Measurements from ENCODE around the gene RASA3. TPM values are rescaled to one million over a fixed set of nuclear protein-coding genes. Genes with fewer than 3 reads are reported as not detected.

The RASA3 gene
- total RNA-seq, 4 donors from 2014 or later, result 29.5 to 38.1 (median 34.6) TPM

GRCh38 chr13:113952983-113953520, 179.4 kb downstream of the RASA3 start:
- TF ChIP-seq CTCF (IDR thresholded peaks at IDR 0.05) (no peak), POLR2AphosphoS5 (IDR thresholded peaks at IDR 0.05) (no peak), POLR2A (IDR thresholded peaks at IDR 0.05; ENCODE audit: low read depth) (no peak), EP300 (IDR thresholded peaks at IDR 0.05) (no peak)
- Histone ChIP-seq H3K27ac (replicated peaks in 1 of 4) (no peak overlapping the region), H3K4me3 (no peak overlapping the region), H3K9me3 (no peaks in the 10 kb centered on the region), H3K36me3 (peaks cover 0 to 9% (median 3%) of the 10 kb centered on the region in 4 donors), H3K4me1 (peaks cover 10 to 14% (median 13%) of the 10 kb centered on the region in 4 donors), H3K27me3 (no peaks in the 10 kb centered on the region)
- WGBS, result 93% methylated on average over 7 of the region's 18 CpGs
- no peak for DNase-seq (ENCODE audit: extremely low spot score)
- intact Hi-C loops (cut with DNase I), result no loop called here

- intact Hi-C loops (cut with DNase I), result no loop called here
- Histone ChIP-seq H3K27ac (replicated peaks in 1 of 4) (no peak overlapping the region), H3K9me3 (no peaks in the 10 kb centered on the region), H3K4me3 (no peak overlapping the region), H3K4me1 (peaks cover 10 to 19% (median 15%) of the 10 kb centered on the region in 4 donors), H3K27me3 (no peaks in the 10 kb centered on the region), H3K36me3 (peaks cover 0 to 9% (median 3%) of the 10 kb centered on the region in 4 donors)
- WGBS, result 91% methylated on average over 13 of the region's 42 CpGs
- no peak for DNase-seq (ENCODE audit: extremely low spot score)
- TF ChIP-seq EP300 (IDR thresholded peaks at IDR 0.05) (no peak), POLR2AphosphoS5 (IDR thresholded peaks at IDR 0.05) (no peak), CTCF (IDR thresholded peaks at IDR 0.05) (no peak), POLR2A (IDR thresholded peaks at IDR 0.05; ENCODE audit: low read depth) (no peak)
Observed at GRCh38 chr13:113952151-113952982, 180.1 kb downstream of the RASA3 start.

GRCh38 chr13:113951246-113951999, 181.0 kb downstream of the RASA3 start:
- peaks cover 10 to 29% (median 24%) of the 10 kb centered on the region in 4 donors for H3K4me1 ChIP-seq
- peak overlapping the region in 2 of 4 donors; percentile 29 to 56 for H3K27ac ChIP-seq (replicated peaks in 1 of 4)
- 60% methylated on average over 26 of the region's 42 CpGs for WGBS
- peak; percentile 96 for DNase-seq (ENCODE audit: extremely low spot score)
- peak overlapping the region; percentile 7 to 46 (median 36) for H3K4me3 ChIP-seq
- H3K36me3 ChIP-seq, result peaks cover 0 to 9% (median 3%) of the 10 kb centered on the region in 4 donors
- no peaks in the 10 kb centered on the region for H3K27me3 ChIP-seq
- TF ChIP-seq CTCF (IDR thresholded peaks at IDR 0.05) (peak; percentile 81 to 92 (median 92)), POLR2A (IDR thresholded peaks at IDR 0.05; ENCODE audit: low read depth) (no peak), EP300 (IDR thresholded peaks at IDR 0.05) (no peak), POLR2AphosphoS5 (IDR thresholded peaks at IDR 0.05) (peak; percentile 29 to 65)
- H3K9me3 ChIP-seq, result no peaks in the 10 kb centered on the region
- intact Hi-C loops (cut with DNase I), result loop anchor here (1.0 kb wide), 1 partner anchor 275 kb away; no protein-coding TSS in a partner anchor

- 16% methylated on average over 5 of the region's 24 CpGs for WGBS
- TF ChIP-seq EP300 (IDR thresholded peaks at IDR 0.05), result no peak
- TF ChIP-seq POLR2AphosphoS5 (IDR thresholded peaks at IDR 0.05), result no peak
- TF ChIP-seq CTCF (IDR thresholded peaks at IDR 0.05), result no peak
- TF ChIP-seq POLR2A (IDR thresholded peaks at IDR 0.05; ENCODE audit: low read depth), result no peak
- intact Hi-C loops (cut with DNase I), result loop anchor here (1.0 kb wide), 1 partner anchor 276 kb away; no protein-coding TSS in a partner anchor
Observed at GRCh38 chr13:113950451-113951245, 181.8 kb downstream of the RASA3 start.

More at GRCh38 chr13:113950451-113951245, 181.8 kb downstream of the RASA3 start:
- Histone ChIP-seq H3K27ac (replicated peaks in 1 of 4) (peak overlapping the region in 1 of 4 donors; percentile 56), H3K4me3 (peak overlapping the region in 1 of 4 donors; percentile 35), H3K27me3 (no peaks in the 10 kb centered on the region), H3K4me1 (peaks cover 10 to 30% (median 24%) of the 10 kb centered on the region in 4 donors), H3K9me3 (no peaks in the 10 kb centered on the region), H3K36me3 (peaks cover 0 to 9% (median 3%) of the 10 kb centered on the region in 4 donors)
- DNase-seq (ENCODE audit: extremely low spot score), result no peak

Measured in esophagus muscularis mucosa (tissue), 4 donors.